ENCODE data around the gene DDR2.
"Not testable (repeated sequence)": the region's sequence is repeated elsewhere in the genome, so short reads cannot be mapped to it uniquely, and the experiment has no call there.

DDR2 gene

DNA sequence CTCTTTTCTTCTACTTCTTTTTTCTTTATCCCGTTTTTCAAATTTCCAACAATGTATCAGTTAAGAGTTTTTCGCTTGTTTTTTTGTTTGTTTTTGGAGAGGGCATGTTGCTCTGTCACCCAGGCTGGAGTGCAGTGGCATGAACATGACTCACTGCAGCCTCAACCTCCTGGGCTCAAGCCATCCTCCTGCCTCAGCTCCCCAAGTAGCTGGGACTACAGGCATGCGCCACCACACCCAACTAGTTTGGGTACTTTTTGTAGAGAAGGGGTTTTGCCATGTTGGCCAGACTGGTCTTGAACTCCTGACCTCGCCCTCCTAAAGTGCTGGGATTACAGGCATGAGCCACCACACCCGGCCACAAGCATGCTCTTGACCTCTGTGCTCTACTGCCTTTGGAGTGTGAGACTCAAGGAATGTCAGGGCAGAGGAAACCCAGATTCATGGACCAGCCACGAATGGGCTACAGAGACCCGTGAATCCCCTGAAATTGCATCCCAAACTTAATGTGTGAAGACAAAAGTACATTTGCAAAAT is 93.1 kb downstream of the DDR2 start:
- DNase-seq (ENCODE audit: low spot score), result no peak

DNA sequence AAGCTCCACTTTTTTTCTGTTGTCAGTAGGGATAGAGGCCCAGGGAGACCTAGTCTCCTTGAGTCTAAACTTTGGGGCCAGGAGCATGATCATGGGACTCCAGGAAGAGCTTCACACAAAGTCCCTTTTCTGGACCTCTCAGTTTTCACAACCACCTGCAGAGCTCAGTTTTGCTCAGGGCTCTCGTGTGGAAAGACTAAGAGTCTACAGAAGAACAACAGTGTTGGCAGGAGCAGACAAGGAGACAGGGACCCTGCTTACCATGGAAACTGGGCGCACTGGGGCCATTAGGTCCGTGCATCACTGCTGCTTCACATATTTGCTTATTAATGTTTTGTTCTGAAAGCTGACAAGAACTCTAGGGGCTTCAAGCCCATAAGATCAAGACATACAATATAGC is 94.3 kb downstream of the DDR2 start:
- no peak for DNase-seq (ENCODE audit: low spot score)

DNA sequence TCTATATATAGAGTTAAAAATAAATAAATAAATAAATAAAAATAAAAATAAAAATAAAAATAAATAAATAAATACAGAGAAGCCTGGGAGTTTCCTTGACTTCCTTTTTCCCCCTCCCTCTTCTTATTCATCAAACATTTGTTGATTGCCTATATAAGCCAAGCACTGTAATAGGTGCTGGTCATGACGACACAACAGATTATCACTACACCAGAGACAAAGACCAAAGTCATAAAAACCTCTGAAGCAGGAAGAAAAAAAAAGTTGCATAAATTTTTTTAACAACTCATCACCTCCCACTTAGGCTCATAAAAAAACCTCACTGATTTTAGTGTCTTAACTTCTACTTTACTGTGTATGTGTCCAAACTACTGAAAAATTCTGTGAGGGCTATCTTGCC is 95.2 kb downstream of the DDR2 start:
- DNase-seq (ENCODE audit: low spot score), result not testable (repeated sequence)

DNA sequence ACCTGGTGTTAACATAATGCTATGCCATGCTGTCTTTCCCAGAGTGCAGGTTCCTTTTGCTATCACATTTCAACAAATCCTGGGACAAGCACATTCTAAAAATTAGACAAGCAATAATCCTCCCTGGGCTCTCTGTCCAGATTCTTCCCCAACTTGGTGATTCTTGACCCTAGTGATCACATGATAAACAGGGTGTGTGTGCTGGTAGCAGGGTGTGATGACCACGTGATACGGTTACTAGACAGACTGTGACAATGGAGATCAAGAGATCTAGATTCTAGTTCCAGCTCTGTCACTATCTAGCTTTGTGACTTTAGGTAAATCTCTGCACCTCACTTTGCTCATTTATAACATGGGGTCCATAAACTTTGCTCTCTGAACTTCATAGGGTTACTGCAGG is 96.3 kb downstream of the DDR2 start:
- DNase-seq (ENCODE audit: low spot score), result no peak

DNA sequence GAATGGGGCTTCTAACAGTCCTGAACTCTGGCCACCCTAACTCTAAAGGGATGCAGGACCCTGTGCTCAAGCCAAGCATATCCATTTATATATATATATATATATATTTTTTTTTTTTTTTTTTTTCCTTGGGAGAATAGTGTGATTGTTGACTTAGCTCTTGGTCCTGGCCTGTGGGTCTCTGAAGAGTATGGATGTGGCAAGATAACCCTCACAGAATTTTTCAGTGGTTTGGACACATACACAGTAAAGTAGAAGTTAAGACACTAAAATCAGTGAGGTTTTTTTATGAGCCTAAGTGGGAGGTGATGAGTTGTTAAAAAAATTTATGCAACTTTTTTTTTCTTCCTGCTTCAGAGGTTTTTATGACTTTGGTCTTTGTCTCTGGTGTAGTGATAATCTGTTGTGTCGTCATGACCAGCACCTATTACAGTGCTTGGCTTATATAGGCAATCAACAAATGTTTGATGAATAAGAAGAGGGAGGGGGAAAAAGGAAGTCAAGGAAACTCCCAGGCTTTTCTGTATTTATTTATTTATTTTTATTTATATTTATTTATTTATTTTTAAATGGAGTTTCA is 97.0 kb downstream of the DDR2 start:
- not testable (repeated sequence) for DNase-seq (ENCODE audit: low spot score)

DNA sequence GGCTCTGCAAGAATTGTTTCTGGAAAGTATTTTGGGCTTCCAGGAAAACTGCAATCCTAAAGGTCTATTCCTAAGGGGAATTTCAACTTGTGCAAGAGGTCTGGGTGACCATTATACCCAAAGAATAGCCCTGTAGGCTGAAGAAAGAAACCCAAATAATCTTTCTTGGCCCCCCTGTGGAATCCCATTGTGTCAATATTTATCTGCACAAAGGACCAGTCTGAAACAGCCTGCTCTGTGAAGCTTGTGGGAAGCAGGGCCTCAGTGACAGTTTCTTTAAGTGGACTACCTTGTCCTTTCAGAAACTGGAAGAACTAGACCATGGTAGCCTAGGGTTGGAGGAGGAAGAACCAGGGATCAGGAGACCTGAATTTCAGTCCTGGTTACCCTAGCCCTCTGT is 99.8 kb downstream of the DDR2 start:
- DNase-seq (ENCODE audit: low spot score), result no peak

DNA sequence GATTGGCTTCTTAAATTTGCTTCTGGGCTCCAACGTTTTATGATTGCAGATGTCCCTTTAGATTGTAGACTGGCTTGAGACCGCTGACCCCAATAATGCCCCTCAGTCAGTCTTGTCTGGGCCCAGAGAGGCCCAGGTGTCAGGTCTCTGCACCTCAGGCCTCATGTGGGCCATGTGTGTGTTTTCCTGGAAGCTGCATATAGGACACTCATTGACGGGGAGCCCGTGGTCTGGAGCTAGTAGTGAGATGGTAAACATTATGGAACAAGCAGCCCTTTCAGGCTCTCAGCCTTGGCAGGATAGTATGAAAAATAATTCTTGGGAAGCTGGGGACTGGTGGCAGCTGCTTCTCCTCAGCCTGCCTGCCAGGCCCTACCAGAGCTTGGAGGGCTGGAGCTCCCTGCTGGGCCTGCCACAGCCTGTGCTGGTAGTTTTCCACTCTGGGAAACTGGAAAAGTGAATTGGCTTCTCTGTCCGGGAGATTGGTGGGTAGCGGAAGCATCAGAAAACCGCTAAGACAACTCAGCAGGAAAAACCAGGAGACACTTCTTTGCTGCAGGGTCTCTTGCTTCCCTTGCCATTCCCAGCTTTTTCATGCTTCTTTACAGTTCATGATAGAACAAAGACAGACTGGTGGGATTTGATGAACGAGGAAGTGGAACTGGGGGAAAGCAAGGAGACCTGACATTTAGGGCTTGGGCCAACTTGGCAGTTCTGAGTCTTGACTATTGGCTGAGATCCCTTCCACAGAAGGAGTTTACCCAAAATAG is 100.5 kb downstream of the DDR2 start:
- DNase-seq (ENCODE audit: low spot score), result no peak

DNA sequence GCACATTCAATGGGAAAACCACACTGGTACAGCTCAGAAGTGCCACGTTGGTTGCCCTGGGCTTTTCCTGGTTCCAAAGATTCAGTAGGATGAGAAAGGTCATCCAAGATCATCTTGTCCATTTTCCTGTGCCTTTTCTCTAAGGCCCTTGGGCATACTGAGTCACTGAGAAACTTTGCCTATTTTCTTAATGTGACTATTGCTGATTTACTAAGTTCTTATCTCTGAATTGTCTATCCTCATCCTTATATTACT is 101.0 kb downstream of the DDR2 start:
- no peak for DNase-seq (ENCODE audit: low spot score)

DNA sequence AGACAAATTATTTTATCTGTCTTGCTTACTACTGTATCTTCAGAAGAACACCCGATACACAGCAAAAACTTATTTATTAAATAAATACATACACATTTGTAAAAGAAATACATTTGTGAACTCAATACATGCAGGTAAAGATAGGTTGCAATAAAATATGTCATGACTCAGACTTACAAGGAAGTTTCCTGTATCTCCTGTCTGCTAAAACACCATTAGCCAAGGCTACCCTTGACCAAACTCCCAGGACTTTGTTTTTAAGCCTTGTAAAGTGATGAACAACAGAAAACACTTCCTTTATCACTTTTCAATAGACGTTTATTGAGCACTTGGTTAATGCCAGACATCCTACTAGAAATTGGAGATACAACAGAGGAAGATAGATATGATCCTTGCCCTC is 101.8 kb downstream of the DDR2 start:
- no peak for DNase-seq (ENCODE audit: low spot score)

DNA sequence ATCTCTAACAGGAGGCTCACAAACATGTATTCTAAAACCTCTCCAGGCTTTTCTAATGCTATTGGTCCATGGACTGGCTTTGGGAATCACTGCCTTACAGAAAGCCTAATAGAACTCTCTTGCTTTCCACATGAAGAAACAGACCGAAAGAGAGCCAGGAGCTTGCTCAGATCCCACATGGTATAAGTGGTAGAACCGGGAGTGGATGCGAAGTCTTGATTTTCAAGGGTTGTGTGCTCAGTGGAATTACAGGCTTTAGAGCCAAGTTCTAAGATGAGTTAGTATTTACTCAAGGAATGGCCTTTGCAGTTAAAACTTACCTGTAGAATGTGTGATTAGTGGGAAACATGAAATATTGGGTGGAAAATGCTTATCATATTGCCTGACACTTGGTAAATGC is 103.9 kb downstream of the DDR2 start:
- DNase-seq (ENCODE audit: low spot score), result no peak

DNA sequence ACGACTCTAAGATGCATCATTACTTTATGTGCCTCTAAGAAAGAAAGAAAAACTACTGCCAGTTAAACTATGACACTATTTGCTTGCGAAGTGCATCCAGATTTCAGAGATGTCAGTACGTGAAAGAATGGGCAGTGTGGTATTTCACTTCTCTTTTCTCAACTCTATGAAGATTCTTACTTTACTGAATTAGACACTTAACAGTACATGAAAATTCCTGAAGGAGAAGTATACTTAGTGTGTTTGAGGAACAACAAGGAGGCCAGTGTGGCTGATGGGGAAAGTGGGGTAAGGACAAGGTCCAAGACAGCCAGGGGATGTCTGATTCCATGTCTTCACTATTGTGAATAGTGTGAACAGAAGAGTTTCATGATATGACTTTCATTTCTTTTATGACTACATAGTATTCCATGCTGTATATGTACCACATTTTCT is 104.4 kb downstream of the DDR2 start:
- no peak for DNase-seq (ENCODE audit: low spot score)

DNA sequence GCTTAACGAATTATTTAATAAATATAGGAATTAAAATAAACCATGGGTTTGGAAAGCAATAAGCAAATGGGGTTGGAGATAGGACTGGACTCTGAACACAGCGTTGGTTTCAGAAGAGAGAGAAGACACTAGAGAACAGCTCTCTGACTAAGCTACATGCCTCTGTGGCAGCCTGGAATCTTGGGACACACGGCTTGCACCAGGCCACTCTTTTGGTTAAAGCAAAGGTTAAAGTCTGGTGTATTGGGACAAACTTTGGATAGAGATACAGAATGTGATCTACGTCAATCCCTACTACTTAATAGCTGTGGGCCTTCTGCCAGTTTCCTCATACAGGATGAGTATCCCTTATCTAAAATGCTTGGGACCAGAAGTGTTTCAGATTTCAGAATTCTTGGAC is 108.5 kb downstream of the DDR2 start:
- DNase-seq (ENCODE audit: low spot score), result no peak

DNA sequence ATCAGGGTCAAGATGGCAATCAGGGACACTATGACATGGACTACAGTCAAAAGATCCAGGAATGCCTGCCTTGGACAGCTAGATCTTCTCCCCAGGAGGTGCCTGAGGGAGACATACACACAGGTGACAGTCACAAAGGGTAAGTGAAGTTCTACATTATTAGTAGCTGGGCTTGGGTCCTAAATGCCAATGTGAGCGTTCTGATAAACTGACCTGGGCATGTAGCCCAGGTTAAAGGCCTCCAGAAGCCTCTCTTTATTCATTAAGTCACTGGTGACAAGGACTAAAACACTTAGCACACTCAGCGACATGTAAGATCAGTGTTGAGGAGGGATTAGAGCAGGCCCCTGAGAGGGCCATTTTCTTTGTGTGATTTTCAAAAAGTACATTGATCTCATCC is 109.3 kb downstream of the DDR2 start:
- DNase-seq (ENCODE audit: low spot score), result no peak

DNA sequence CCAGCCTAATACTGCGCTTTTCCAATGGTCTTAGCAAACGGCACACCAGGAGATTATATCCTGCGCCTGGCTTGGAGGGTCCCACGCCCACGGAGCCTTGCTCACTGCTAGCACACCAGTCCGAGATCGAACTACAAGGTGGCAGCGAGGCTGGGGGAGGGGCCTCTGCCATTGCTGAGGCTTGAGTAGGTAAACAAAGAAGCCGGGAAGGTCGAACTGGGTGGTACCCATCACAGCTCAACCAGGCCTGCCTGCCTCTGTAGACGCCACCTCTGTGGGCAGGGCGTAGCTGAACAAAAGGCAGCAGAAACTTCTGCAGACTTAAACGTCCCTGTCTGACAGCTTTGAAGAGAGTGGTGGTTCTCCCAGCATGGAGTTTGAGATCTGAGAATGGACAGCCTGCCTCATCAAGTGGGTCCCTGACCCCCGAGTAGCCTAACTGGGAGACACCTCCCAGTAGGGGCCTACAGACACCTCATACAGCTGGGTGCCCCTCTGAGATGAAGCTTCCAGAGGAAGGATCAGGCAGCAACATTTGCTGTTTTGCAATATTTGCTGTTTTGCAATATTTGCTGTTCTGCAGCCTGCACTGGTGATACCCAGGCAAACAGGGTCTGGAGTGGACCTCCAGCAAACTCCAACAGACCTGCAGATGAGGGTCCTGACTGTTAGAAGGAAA is 114.1 kb downstream of the DDR2 start:
- not testable (repeated sequence) for DNase-seq (ENCODE audit: low spot score)

DNA sequence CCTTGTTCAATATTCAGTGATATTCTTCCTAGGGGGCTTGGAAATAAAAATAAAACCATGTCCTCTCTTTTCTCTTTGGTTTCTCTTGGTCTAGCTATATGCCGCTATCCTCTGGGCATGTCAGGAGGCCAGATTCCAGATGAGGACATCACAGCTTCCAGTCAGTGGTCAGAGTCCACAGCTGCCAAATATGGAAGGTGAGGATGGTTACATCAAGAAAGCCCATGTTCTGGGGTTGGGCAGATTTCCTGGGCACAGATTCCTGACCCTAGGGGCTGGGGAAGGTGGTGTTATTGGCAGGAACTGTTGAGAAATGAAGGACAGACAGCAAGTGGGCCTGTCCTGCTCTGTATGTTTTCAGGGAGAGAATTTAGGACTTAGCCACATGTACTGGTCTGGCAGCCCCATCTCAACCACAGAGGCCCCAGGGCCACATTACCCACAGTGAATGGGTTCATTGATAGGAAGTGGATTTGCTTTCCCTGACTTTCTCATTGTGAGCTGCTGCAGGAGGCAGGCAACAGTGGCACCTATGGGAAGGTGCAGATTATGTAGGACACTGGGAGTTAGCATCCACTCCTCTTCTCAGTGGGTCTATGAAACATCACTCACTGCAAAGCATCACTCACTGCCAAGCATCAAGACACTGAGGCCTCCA is 120.9 kb downstream of the DDR2 start:
- no peak for DNase-seq (ENCODE audit: low spot score)

DNA sequence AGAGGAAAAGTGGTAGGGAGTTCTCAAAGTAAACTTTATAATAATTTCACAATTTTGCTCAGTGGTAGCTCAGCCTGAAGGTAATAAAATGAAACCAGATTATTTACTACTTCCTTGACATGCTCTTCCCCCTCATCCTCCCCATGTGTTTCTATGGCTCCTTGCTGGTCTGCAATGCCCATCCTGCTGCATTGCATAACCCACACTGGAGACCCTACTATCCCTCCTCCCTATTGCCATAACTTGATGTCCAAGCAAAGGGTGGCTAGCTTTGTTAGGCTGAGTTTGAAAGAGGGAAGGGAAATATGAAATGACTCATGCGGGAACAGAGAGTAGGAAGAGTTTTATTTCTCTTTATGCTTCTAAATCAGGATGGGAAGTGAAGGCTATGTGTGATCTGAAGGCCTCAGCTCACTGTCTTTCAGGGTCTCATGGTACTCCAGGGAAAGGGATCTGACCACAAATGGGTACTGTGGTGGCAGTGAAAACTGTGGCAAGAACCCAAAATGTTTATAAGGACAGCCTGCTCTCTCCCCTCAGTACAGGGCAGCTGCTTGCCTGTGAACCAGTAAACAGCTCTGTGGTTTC is 121.8 kb downstream of the DDR2 start:
- no peak for DNase-seq (ENCODE audit: low spot score)

DNA sequence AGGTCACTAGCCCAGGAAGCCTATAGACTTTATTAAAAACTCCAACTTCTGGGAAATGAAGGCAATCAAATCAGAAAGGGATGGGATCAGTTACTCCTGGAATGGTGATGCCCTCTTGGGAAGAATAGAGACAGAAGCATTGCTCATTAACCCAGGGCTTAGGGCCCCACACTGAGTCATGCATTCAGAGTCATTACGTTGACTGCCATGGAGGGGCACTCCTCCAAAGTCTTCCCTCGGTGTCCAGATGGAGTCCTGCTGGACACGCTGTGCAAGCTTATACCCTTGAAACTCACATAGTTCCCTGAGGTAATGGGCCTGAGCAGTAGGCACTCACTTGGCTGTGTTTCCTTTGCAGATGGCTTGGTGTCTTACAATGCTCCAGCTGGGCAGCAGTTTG is 123.0 kb downstream of the DDR2 start:
- no peak for DNase-seq (ENCODE audit: low spot score)

DNA sequence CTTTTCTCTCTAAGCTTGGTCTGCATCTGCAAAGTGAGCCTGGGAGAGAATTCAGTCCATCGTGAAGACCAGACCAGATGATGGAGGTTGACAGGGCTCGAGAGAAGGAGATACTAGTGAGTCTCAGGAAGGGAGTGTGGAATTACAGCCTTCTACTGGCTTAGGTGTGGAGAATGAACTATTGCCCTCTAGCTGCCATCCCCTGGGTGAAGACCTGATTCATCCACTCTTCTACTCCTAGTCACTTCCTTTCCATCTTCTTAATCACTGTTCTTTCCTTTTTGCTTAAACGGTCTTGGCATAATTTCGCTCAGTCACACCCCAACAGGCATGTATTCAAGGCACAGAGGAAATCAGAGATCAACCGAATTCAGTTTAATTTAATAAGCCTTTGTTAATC is 124.3 kb downstream of the DDR2 start:
- no peak for DNase-seq (ENCODE audit: low spot score)

DNA sequence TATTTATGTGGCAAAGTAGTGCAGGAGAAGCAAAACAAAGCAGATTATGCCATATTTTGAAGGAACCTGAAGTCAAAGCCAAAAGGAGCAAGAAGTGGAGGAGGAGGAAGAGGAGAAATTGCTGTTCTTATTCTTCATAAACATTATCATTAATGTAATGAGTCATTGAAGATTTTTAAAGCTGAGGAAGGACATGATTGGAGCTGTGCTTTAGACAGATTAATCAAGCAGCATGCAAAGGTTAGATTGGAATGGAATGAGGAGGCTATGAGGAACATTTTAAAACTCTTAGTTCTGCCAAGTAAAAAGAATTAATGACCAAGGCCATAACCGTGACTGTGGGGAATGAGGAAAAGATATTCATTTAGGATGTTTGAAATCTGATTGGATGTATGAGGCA is 125.2 kb downstream of the DDR2 start:
- DNase-seq (ENCODE audit: low spot score), result no peak

DNA sequence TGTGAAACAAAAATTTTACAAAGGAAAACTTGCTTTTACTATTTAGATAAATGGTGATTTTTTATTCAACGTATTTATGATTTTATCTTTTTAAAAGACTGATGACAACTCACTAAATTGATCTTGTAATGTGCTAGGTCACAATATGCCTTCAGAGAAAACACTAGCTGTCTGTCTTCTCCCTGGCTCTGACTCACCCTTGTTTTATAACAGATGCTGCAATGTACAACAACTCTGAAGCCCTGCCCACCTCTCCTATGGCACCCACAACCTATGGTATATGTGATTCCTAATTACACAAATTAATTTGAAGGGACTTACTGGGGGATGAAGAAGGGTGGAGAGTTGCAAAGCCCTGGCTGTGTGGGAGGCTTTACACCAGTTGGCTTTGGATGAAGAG is 133.5 kb downstream of the DDR2 start:
- no peak for DNase-seq (ENCODE audit: low spot score)

DNA sequence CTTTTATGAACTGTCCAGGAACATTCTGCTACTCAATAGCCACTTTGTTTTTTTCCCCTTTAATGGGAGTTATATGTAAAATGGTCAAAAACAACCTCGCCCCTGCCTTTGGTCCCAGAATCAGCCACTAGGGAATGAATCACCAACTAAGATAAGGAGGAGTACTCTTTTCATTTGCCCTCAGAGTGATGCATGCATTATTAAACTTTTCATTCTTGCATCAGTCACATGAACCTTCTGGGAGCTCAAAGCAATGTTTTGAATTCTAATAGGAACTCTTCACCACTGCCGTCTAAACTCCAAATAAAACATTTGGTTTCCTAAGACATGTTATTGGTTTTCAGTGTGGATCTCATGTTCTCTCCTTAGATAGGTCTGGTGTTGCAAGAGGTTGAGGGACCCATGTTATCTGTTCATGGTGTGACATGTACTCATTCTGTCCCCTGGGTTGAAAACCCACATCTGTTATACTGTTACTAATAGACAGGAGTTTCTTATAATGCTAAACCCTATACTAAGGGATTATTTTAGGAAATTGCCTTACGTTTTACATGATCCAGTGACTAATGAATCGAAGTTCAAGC is 140.4 kb downstream of the DDR2 start:
- DNase-seq (ENCODE audit: low spot score), result no peak

DNA sequence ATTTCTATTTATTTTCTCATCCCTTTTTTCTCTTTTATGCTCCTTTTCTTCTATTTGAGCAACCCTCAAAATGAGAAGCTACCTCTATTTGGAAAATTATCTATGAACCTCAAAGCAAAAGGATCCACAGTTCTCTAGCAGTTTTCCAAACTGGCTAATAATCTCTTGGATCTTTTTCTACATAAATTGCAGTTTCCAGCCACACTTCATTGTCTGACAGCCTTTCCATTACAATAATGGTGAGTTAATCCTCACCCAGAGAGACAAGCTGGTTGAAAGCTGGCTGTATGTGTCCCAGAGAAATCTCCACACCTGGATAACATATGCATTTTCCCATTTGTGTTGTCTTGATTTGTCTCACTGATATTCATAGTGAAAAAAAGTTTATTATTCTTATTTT is 141.7 kb downstream of the DDR2 start:
- DNase-seq (ENCODE audit: low spot score), result no peak

Measured in HuH-7.5 (cell line).